C4-2B (cell line): ENCODE data around the gene OSGIN1.

Experiments used
- CTCF ChIP-seq: fragments of 450-650 bp; conservative IDR thresholded peaks from 2 replicates; pipeline ENCODE4 v1.5.1; 2017; ENCODE audit warnings: mild to moderate bottlenecking
- ZFX ChIP-seq: fragments of 450-650 bp; IDR thresholded peaks from 2 replicates; pipeline ENCODE4 v1.6.1; 2017

- TF ChIP-seq CTCF (no peak), ZFX (no peak)
Measured at GRCh38 chr16:83932304-83932703, 20.7 kb upstream of the OSGIN1 start.
